ENCODE results near the gene AUTS2.

The AUTS2 gene

DNA sequence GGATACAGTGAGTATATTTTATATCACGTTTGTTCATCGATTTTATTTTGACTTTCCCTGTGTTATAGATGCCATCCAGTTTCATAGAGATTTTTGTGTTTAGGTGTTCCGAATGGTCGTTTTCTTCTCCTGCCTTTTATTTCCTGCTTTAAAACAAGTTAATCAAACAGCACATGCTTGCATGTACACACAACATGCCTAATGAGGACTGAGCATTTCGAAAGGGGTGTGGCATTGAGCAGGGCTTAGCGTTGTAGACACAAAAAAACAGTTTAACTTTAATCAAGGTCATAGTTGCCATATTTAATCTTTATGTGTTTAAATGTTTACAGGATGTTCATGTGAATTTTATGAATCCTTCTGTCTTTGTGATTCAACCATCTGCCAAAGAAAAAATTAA is 1103.2 kb downstream of the AUTS2 start:
- TF ChIP-seq ZNF274 (IDR thresholded peaks at IDR 0.05; ENCODE audit: low read depth, low read length) = no peak
- no peak overlapping the region for H3K4me3 ChIP-seq (ENCODE audit: low read length)

DNA sequence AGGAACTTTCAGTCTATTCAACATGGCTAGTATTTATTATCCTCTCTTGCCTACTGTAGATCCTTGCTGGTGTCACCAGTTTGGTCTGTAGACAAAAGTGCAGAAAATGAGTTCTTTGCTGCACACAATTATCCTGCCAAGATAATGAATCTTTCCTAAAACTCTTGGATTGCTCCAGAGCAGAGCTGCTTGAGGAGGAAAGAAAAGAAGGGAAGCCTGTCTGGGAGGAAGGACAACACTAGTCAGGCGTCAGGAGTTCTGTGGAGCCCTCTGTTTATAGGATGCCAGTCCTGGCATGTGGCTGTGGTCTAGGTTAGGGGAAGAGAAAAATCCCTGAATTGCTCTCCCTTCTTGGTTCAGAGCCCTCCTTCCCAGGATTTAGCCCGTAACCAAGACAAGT is 1103.7 kb downstream of the AUTS2 start:
- TF ChIP-seq ZNF274 (IDR thresholded peaks at IDR 0.05; ENCODE audit: low read depth, low read length) = no peak
- H3K4me3 ChIP-seq (ENCODE audit: low read length) = no peak overlapping the region

DNA sequence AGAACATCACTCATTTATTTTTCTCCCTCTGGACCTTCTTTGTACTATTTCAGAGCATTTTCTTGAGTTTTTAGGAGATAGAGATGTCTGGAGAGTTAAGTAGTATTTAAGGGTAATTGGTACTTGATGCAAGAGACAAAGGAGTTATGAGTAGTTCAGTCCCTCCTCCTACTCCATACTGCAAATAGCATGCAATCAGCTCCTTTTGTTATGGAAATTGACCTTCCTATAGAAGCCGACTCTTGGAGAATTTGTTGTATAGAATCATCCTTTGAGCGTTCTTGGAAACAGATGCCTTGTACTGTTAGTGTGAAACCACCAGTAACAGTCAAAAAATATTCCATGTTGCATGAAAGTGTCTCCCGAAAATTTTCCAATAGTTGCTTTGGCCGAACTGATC is 1105.5 kb downstream of the AUTS2 start:
- H3K4me3 ChIP-seq (ENCODE audit: low read length) = no peak overlapping the region
- no peak for TF ChIP-seq ZNF274 (IDR thresholded peaks at IDR 0.05; ENCODE audit: low read depth, low read length)

DNA sequence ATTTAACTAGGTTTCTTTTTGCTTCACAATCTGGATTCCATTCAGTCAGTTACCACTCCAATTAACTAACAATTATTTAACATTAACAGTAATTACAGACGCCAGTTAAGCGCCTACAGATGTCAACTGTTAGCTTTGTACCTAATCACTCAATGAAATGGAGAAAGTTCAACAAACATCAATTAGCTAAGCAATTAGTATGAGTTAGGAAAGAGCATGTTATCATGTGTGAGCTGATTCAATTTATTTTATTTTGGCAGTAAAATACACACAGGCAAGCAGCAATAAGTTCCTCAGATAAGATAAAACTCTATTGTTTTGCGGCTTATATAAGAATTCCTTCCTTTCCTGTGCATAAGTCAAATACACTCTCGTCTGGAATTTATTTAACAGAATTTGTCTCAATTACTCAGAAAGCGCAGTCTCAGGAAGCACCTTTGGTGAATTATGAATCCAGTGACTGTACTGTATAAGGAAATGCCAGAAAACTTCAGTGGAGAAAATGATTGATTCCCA is 1106.6 kb downstream of the AUTS2 start:
- no peak for TF ChIP-seq ZNF274 (IDR thresholded peaks at IDR 0.05; ENCODE audit: low read depth, low read length)
- H3K4me3 ChIP-seq (ENCODE audit: low read length) = no peak overlapping the region

DNA sequence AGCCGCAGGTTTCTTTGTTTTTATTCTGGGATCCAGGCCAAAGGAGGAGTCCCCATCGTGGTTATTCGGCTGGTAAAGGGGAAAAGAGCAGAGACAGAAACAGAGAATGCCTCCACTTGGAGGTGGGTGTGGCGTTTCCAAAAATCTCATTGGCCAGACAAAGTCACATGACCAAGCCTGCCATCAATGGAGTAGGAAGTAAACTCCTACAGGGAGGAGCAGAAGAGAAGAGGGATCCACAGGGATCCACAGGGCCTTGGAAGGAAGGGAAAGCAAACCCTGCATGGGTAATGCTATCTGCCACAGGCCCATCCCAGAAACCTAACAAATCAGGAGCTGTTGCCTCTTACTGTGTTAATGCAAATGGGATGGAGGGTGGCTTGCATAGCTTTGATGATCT is 1107.9 kb downstream of the AUTS2 start:
- no peak overlapping the region for H3K4me3 ChIP-seq (ENCODE audit: low read length)
- no peak for TF ChIP-seq ZNF274 (IDR thresholded peaks at IDR 0.05; ENCODE audit: low read depth, low read length)

DNA sequence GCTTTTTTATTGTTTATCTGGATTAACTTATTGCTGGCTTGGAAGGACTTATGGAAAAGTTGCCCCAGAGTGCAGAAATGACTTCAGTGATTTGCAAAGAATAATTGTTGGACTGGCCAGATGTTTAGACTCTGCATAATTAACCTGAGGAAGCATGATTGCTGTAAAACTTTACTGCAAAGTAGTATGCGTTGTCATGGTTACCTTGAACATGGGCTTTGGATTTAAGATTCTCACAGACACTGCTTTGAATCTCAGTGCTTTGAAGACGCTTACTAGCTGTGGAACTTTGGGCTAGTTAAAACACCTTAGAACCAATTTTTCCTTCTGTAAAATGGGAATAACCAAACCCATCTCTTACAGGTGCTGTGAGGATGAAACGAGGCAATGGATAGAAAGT is 1108.4 kb downstream of the AUTS2 start:
- no peak for TF ChIP-seq ZNF274 (IDR thresholded peaks at IDR 0.05; ENCODE audit: low read depth, low read length)
- H3K4me3 ChIP-seq (ENCODE audit: low read length) = no peak overlapping the region

DNA sequence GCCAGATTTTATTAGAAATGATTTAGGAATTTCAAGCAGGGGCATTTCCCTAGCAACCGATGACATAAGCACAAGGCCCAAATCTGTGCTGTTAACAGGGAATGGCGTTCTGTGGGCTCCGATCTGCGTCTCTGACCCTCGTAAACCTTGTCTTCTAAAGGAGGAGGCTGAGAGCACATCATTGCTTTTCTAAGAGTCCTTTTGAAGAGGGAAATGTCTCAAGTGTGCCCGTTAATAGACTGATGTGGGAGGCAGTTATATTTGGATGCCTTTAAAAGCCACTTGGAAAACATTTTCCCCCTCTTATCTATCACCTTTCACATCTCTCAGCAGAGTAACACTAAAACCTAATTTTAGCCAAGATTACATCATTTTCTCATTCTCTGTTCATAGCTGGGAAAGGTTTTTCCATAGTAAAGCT is 1109.6 kb downstream of the AUTS2 start:
- no peak overlapping the region for H3K4me3 ChIP-seq (ENCODE audit: low read length)
- TF ChIP-seq ZNF274 (IDR thresholded peaks at IDR 0.05; ENCODE audit: low read depth, low read length) = no peak

DNA sequence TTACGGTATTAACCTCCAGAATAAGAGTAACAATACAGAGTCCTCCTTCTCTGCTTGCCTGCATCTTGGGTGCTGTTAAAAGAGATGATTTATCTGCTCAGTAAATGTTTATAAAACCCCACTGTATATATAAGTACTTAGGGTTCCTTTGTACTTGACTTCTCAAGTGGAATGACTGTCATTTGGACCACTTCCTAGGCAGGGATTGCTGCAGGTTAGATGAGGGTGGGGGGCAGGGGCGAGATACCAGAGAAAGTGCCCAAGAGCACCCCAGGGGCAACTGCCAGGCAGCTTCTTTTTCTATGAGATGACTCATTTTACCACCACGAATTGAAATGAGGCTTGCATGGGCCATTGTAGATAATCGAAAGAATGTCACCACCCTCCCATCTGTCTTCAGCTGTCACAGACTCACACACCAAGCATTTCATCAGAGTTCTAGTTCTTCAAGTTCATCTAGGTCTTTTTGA is 1111.8 kb downstream of the AUTS2 start:
- no peak for TF ChIP-seq ZNF274 (IDR thresholded peaks at IDR 0.05; ENCODE audit: low read depth, low read length)
- no peak overlapping the region for H3K4me3 ChIP-seq (ENCODE audit: low read length)

DNA sequence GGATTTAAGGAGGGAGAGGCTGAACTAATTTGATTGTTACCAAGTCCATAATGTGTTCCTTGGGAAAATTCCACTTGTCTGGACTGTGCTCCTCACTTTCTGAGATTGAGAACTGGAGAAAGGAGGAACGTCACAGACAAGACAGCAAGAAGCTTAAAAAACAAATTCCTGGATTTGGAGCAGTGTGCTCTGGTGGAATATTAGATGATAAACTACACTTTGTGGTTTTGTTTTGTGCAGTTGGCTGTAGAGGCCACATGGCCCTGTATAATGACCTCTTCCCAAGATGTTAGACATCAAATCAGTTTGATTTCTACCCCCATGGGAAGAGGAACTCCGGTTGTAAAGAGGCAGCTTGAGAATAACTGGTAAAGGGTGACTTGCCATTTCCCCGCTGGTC is 1112.4 kb downstream of the AUTS2 start:
- TF ChIP-seq ZNF274 (IDR thresholded peaks at IDR 0.05; ENCODE audit: low read depth, low read length) = no peak
- no peak overlapping the region for H3K4me3 ChIP-seq (ENCODE audit: low read length)

DNA sequence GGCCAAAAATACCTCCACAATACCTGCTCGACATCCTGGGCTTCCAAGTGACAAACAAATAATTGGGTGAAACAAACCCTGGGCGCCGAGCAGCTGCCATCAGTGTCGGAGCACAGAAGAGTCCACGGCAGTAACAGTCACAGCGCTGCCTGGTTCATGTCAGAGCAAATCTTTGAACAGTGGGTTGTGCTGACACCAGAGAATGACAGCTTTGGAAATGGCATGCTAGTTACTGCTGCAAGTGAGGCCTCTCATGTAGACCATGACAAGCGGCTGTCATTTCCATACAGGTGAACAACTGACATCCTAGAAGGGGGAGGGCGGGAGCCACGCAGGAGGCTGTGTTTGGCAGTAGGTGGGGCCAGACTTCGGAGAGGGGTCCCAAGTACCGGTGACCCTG is 1113.2 kb downstream of the AUTS2 start:
- H3K4me3 ChIP-seq (ENCODE audit: low read length) = no peak overlapping the region
- TF ChIP-seq ZNF274 (IDR thresholded peaks at IDR 0.05; ENCODE audit: low read depth, low read length) = no peak

DNA sequence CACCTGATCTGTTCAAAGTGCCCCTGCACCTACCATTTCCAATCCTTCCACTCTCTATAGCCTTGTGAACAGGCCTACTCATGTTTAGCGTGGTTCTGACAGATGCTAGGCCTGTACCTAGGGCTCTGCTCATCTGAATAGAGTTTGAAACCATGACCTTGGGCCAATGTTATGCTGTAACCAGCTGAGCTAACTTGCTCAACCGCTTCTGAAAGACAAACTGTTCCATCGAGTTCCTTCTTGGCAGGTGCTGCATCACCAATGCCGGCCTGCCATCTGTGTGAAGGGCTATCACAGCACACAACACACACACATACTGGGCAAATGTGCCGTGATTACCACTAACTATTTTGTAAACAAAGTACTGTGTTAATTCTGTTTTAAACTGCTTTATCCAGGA is 1114.7 kb downstream of the AUTS2 start:
- no peak for TF ChIP-seq ZNF274 (IDR thresholded peaks at IDR 0.05; ENCODE audit: low read depth, low read length)
- no peak overlapping the region for H3K4me3 ChIP-seq (ENCODE audit: low read length)

DNA sequence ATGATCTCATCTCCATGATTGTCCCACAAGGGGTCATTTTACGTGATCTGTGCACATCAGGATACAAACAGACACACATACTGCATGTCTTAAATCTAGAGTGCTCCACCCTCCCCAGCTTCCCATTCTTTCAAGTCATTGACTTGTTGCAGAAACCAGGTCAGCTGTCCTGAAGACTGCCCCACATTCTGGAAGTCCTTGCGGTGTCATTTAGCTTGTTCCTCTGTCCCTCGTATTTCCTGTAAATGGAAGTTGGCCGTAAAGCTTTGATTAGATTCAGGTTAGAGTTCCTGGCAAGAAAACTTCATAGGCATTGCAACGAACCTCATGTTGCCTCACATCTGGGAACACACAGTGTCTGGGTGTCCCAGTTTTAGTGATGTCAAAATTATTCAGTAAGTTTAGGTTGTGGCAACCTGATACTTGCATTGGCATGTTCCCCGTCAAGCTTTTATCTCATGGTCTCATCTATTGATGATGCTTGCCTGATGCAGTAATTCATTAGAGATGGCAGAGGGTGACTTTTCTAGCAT is 1116.3 kb downstream of the AUTS2 start:
- TF ChIP-seq ZNF274 (IDR thresholded peaks at IDR 0.05; ENCODE audit: low read depth, low read length) = no peak
- no peak overlapping the region for H3K4me3 ChIP-seq (ENCODE audit: low read length)

DNA sequence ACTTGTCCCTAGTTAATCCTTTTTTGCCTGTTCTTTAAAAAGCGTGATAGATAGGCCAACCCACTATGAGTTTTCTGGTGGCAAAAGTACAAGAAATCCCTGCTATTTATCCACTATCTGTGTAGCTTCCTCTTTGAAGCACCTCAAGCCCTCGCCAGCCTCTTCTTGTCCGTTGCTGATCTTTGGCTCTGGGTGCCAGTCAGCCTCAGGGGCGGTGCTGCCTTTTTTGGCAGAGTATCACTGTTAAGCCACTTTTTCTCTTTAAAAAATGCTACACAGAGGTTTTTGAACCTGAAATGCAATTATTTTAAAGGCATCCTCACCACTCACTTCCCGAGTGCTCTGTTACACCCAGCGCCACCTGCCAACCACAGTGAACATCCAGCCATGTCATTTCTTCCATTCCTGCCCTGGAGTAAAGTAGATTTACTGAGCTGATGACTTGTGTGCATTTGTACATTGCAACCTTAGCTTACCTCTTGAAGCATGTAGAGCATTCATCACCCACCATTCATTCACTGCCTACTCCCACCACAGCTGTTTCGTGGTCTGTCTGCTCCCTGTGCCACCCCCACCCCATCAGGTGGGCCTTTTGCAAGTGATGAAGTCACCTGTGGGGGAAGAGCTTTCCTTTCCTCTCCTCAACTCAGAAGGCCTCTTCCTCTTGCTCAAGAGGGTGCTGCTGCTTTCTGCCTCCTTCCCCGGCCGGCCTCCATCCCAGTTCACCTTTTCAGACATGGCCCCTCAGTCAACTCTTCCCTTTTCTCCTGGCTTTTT is 1119.5 kb downstream of the AUTS2 start:
- TF ChIP-seq ZNF274 (IDR thresholded peaks at IDR 0.05; ENCODE audit: low read depth, low read length) = no peak
- no peak overlapping the region for H3K4me3 ChIP-seq (ENCODE audit: low read length)

DNA sequence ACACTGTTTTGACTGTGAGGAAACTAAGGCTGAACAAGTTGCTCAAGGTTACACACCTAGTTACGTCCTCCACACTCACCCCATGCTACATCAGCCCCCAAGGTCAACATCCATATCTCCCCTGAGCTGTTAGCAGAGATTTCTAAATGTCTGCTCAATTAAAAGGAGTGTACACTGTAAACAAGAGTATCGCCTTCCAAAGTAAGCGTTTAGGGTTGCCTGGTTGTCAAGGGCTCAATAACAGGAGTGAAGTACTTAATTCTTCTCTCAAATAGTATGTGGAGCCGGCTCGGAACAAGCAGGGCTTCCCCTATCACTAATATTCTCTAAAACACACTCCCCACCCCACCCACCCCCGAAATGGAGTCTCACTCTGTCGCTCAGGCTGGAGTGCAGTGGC is 1120.8 kb downstream of the AUTS2 start:
- no peak overlapping the region for H3K4me3 ChIP-seq (ENCODE audit: low read length)
- TF ChIP-seq ZNF274 (IDR thresholded peaks at IDR 0.05; ENCODE audit: low read depth, low read length) = no peak

DNA sequence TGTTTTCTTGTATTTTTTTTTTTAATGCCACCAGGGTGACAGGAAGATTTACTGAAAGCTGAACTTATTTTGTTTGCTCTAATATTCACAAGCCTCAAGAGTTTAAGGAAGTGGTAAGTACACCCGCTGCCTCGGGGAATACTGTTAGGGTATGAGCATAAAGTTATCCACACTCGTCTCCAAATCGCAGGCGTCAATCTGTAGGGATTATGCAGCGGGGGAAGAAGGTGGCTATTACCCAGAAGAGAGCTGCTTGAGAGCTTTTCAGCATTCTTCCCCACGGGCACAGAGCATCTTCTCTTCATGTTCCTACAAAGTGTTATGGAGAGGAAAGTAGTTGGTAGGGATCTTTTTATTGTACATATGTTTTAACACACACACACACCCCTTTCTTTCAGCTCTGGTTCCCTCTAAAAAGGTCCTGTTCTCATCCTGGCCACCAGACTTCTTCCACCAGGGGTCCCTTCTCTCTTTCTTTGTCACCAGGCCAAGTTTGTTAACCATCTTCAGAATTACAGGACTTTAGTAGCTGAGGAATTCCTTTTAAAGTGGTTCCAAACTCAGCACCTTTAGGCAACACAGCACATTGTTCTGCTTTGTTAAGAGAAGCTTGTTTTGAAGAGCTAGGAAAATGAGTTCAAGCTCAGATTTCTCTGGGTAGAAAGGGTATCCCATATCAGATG is 1122.1 kb downstream of the AUTS2 start:
- TF ChIP-seq ZNF274 (IDR thresholded peaks at IDR 0.05; ENCODE audit: low read depth, low read length) = no peak
- H3K4me3 ChIP-seq (ENCODE audit: low read length) = no peak overlapping the region

Measured in GM08714 (cell line).